K562 (cell line): Measurements from ENCODE around the gene USF2. TPM values are rescaled to one million over a fixed set of nuclear protein-coding genes. Genes with fewer than 3 reads are reported as not detected.

Source experiments
- CREM ChIP-seq: IDR thresholded peaks from 2 replicates; pipeline ENCODE4 v1.6.1; 2014; ENCODE audit warnings: antibody characterized with exemption, low read depth
- E2F6 ChIP-seq, 2 experiments: IDR thresholded peaks; 2 replicates each; pipeline ENCODE4 v1.6.1; 2011; ENCODE audit warnings: borderline replicate concordance in 1 of 2, control low read depth in 1 of 2, low read depth in 1 of 2, low read length in 1 of 2, mild to moderate bottlenecking in 1 of 2, mixed read lengths in 1 of 2, moderate library complexity in 1 of 2; ENCODE audit not compliant: insufficient read depth in 1 of 2, insufficient read length in 1 of 2, poor library complexity in 1 of 2, severe bottlenecking in 1 of 2; ENCODE audit errors: extremely low read depth in 1 of 2
- ETV1 ChIP-seq: fragments of 450-650 bp; conservative IDR thresholded peaks from 2 replicates; pipeline ENCODE4 v1.6.1; 2016; ENCODE audit warnings: missing genetic modification characterization, control low read depth, low read depth, missing compliant biosample characterization
- HES1 ChIP-seq: fragments of 450-650 bp; IDR thresholded peaks from 2 replicates; pipeline ENCODE4 v1.6.1; 2016; ENCODE audit warnings: low read depth, mild to moderate bottlenecking, moderate library complexity
- MAX ChIP-seq: sonication (generic); formaldehyde crosslinking; IDR thresholded peaks from 2 replicates; pipeline ENCODE4 v1.9.0; 2022; ENCODE audit warnings: mild to moderate bottlenecking, missing genetic modification reagents
- MXI1 ChIP-seq: IDR thresholded peaks from 2 replicates; pipeline ENCODE4 v1.6.1; 2011; ENCODE audit warnings: low read depth, mild to moderate bottlenecking, improper control_type of control experiment, low read length
- NCOA4 ChIP-seq: fragments of 450-650 bp; IDR thresholded peaks from 2 replicates; pipeline ENCODE4 v1.6.1; 2018; ENCODE audit warnings: mild to moderate bottlenecking; ENCODE audit not compliant: partially characterized antibody
- NCOA6 ChIP-seq: fragments of 450-650 bp; IDR thresholded peaks from 2 replicates; pipeline ENCODE4 v1.6.1; 2017; ENCODE audit warnings: mild to moderate bottlenecking
- NFIC ChIP-seq: fragments of 450-650 bp; IDR thresholded peaks from 2 replicates; pipeline ENCODE4 v1.6.1; 2017; ENCODE audit warnings: mild to moderate bottlenecking, inconsistent platforms
- NFRKB ChIP-seq: fragments of 450-650 bp; IDR thresholded peaks from 2 replicates; pipeline ENCODE4 v1.6.1; 2016; ENCODE audit warnings: low read depth
- NRF1 ChIP-seq, 2 experiments: fragments of 450-650 bp; IDR thresholded peaks in 1 of 2; conservative IDR thresholded peaks in 1 of 2; 2 replicates each; pipeline ENCODE4 v1.6.1; 2014; ENCODE audit warnings: mild to moderate bottlenecking in 2 of 2
- POU5F1 ChIP-seq: fragments of 150-350 bp; IDR thresholded peaks from 2 replicates; pipeline ENCODE4 v1.6.1; 2014; ENCODE audit warnings: borderline replicate concordance, low read length, low read depth, mild to moderate bottlenecking; ENCODE audit not compliant: partially characterized antibody
- RB1 ChIP-seq: fragments of 450-650 bp; IDR thresholded peaks from 2 replicates; pipeline ENCODE4 v1.6.1; 2017; ENCODE audit warnings: low read depth, mild to moderate bottlenecking
- RBBP5 ChIP-seq: fragments of 200-600 bp; sonication (generic); IDR thresholded peaks from 2 replicates; pipeline ENCODE4 v1.6.1; 2012; ENCODE audit warnings: borderline replicate concordance, mild to moderate bottlenecking, low read length, control low read depth, inconsistent platforms; ENCODE audit not compliant: insufficient read depth, poor library complexity, severe bottlenecking
- RCOR1 ChIP-seq, 2 experiments: IDR thresholded peaks; 2 replicates each; pipeline ENCODE4 v1.6.1; 2012; ENCODE audit warnings: low read depth in 2 of 2, low read length in 2 of 2, borderline replicate concordance in 1 of 2, improper control_type of control experiment in 1 of 2
- SIN3A ChIP-seq, 2 experiments: fragments of 150-350 bp in 1 of 2; IDR thresholded peaks; 2 replicates each; pipeline ENCODE4 v1.6.1; 2011 to 2016; ENCODE audit warnings: borderline replicate concordance in 2 of 2, low read depth in 2 of 2, low read length in 2 of 2, mild to moderate bottlenecking in 2 of 2, moderate library complexity in 2 of 2; ENCODE audit not compliant: control insufficient read depth in 1 of 2
- SIN3B ChIP-seq: fragments of 450-650 bp; IDR thresholded peaks from 2 replicates; pipeline ENCODE4 v1.6.1; 2017; ENCODE audit warnings: low read depth, mild to moderate bottlenecking, moderate library complexity
- SMAD3 ChIP-seq: fragments of 450-650 bp; formaldehyde crosslinking; conservative IDR thresholded peaks from 2 replicates; pipeline ENCODE4 v1.4.0; 2020; ENCODE audit warnings: mild to moderate bottlenecking
- SOX6 ChIP-seq: fragments of 450-650 bp; IDR thresholded peaks from 2 replicates; pipeline ENCODE4 v1.6.1; 2014; ENCODE audit warnings: mild to moderate bottlenecking
- TCF3 ChIP-seq: sonication (generic); formaldehyde crosslinking; IDR thresholded peaks from 2 replicates; pipeline ENCODE4 v1.4.0; 2020; ENCODE audit warnings: mild to moderate bottlenecking, missing genetic modification reagents
- TFAP4 ChIP-seq: sonication (generic); formaldehyde crosslinking; IDR thresholded peaks from 2 replicates; pipeline ENCODE4 v1.8.0; 2022; ENCODE audit warnings: missing genetic modification reagents, mild to moderate bottlenecking, moderate library complexity, borderline replicate concordance
- ZBTB7A ChIP-seq: IDR thresholded peaks from 2 replicates; pipeline ENCODE4 v1.6.1; 2011; ENCODE audit warnings: low read depth, mild to moderate bottlenecking, low read length, moderate library complexity, borderline replicate concordance; ENCODE audit not compliant: control insufficient read depth
- ZFX ChIP-seq: sonication (generic); formaldehyde crosslinking; IDR thresholded peaks from 2 replicates; pipeline ENCODE4 v1.8.0; 2022; ENCODE audit warnings: mild to moderate bottlenecking, missing genetic modification reagents, moderate library complexity
- ZNF175 ChIP-seq: fragments of 200-800 bp; sonication (Bioruptor generic); IDR thresholded peaks from 2 replicates; pipeline ENCODE4 v1.6.1; 2016; ENCODE audit warnings: low read depth, mild to moderate bottlenecking, missing genetic modification characterization, missing compliant biosample characterization
- polyA plus RNA-seq, 8 experiments: library from polyadenylated mRNA; depleted of rRNA in 4 of 8; stranded (reverse) in 5 of 8; unstranded in 3 of 8; fragments of >200 nt; fragmentation: Nextera tagmentation in 2 of 8; fragmentation: Illumina TruSeq in 1 of 8; extraction: Ambion mirVana in 2 of 8; extraction: Trizol in 1 of 8; gene quantifications; 2 replicates each; pipeline versions ENCODE4 v1.2.1 to v1.2.3, GENCODE V29; 2011 to 2014; ENCODE audit warnings: inconsistent platforms in 1 of 8, missing spikeins in 1 of 8
- total RNA-seq, 7 experiments: library from RNA; depleted of rRNA in 6 of 7; stranded (reverse); fragments of >200 nt in 6 of 7; fragmentation: Illumina TruSeq in 2 of 7; extraction: Trizol in 2 of 7; gene quantifications; 2 replicates each; pipeline versions ENCODE4 v1.2.1 to v1.2.3, GENCODE V29; 2011 to 2021; ENCODE audit warnings: low replicate concordance in 1 of 7

USF2 gene
- total and polyA plus RNA-seq, 9 of the 15 experiments (the other 6 are each of a cell fraction or from before 2014, with no cell fraction given), result 0.27 to 93.7 (median 58.4) TPM

- TF ChIP-seq E2F6 (IDR thresholded peaks at IDR 0.05; ENCODE audit: borderline replicate concordance in 1 of 2, extremely low read depth in 1 of 2, insufficient read depth in 1 of 2, insufficient read length in 1 of 2, low read depth in 1 of 2, low read length in 1 of 2, poor library complexity in 1 of 2, severe bottlenecking in 1 of 2) (peak in 1 of 2 experiments; percentile 26), RBBP5 (peak; percentile 92), NFRKB (peak; percentile 52; the same call in 1 of the 2 replicates), NCOA6 (peak; percentile 93), MAX (peak; percentile 43), NFIC (peak; percentile 79), ZNF175 (CRISPR knock-in tag) (no peak), RCOR1 (IDR thresholded peaks at IDR 0.05; ENCODE audit: borderline replicate concordance in 1 of 2, low read depth in 2 of 2, low read length in 2 of 2) (peak in 1 of 2 experiments; percentile 4; a peak in 1 of 4 replicates), POU5F1 (no peak), NCOA4 (no peak), RB1 (peak; percentile 52), SIN3B (peak; percentile 38; the same call in 1 of the 2 replicates), SIN3A (IDR thresholded peaks at IDR 0.05; ENCODE audit: borderline replicate concordance in 2 of 2, control insufficient read depth in 1 of 2, low read depth in 2 of 2, low read length in 2 of 2) (peak; percentile 74 to 78; a peak in 3 of 4 replicates), CREM (peak; percentile 35), ETV1 (tag) (peak; percentile 89), NRF1 (conservative IDR thresholded peaks at IDR 0.05 in 1 of 2, IDR thresholded peaks at IDR 0.05 in 1 of 2) (peak in 1 of 2 experiments; percentile 60; a peak in 3 of 4 replicates), SOX6 (0 out of 2 replicates have a peak, but pooled peaks have one; percentile 7), TFAP4 (CRISPR knock-in tag) (peak; percentile 81), TCF3 (CRISPR knock-in tag) (no peak; the same call in 1 of the 2 replicates), HES1 (peak; percentile 22; the same call in 1 of the 2 replicates), MXI1 (0 out of 2 replicates have a peak, but pooled peaks have one; percentile 0), ZBTB7A (peak; percentile 29; the same call in 1 of the 2 replicates), ZFX (CRISPR knock-in tag) (peak; percentile 69), SMAD3 (CRISPR knock-in tag) (no peak)
These were observed 20.2 kb upstream of the USF2 start, which contains the start of gene LSR (continued) for GRCh38 chr19:35248310-35249145.
